ENCODE measurements around the gene PCYT1B.
"Not testable (repeated sequence)": the region's sequence is repeated elsewhere in the genome, so short reads cannot be mapped to it uniquely, and the experiment has no call there.

PCYT1B gene

DNA sequence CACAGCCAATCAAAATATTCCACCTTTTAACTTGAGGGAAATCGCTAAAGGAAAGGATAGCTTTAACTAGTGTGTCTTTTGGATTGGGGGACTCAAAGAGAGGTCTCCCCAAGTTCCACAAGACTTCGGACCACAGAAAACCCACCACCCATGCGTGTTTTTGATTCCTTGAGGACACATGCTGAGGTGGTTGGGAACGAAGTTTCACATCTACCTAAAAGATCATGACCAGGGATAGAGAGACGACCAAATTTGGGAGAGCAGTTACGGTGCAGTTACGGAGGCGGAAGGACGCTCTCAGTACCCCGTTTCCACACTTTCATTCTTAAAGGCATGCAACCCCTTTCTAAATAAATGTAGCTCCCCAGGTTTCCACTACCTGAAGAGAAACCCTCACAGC, 1.1 kb downstream of the PCYT1B start:
- DNase-seq (ENCODE audit: low read depth, low spot score): no peak

DNA sequence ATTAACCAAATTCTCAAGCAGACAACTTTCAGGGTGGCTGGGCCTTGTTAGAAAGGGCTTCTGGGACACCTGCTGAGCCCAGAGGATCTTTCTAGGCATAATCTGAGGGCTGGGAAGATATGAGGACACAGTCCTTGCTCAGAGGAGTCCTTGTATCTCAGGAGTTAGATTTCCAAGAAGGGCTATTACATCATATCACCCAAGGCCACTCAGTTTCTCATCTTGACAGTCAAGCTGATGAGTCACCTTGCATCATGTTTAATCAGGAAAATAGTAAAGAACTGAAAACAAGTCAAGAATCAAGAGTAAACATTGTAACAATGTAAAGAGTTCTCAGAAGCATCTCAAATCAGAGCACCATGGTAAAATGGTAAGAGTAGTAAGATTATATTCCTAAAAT, 4.0 kb downstream of the PCYT1B start:
- DNase-seq (ENCODE audit: low read depth, low spot score): no peak

DNA sequence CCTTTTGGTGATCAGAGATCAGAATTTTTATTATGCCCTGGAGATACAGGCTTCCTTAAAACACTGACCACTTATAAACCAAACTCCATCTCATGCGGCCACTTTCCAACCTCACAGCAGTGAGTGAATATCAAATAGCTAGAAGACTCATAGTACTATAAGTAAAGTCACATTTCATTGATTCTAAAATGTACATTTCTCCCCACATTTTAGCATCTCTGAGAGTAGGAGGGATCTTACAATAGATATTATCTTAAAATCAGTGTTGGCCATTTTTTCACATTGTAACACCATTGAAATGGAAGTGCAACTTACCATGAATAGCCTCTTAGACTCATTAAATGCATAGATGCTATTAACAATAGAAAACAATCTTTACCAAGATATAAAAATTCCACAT, 17.4 kb downstream of the PCYT1B start:
- no peak for DNase-seq (ENCODE audit: low read depth, low spot score)

DNA sequence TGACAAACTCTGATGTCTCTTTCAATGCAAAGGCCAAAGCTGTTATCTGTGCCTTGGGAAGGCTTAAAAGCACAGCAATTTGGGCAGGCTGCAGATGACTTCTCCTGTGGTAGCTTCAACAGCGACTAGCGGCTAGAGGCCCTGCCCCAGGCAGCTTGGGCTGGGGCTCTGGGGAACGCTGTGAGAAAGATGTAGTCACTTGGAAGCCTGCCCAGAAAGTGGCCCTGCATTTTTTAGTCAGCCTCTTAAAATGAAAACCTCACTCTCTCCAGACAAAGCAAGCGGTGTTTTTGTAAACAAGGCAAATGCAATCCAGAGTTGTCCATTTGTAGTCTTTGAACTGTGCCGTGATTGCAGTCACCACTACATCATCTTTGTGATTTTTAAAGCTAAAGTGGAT, 27.5 kb downstream of the PCYT1B start:
- DNase-seq (ENCODE audit: low read depth, low spot score): peak; percentile 88

DNA sequence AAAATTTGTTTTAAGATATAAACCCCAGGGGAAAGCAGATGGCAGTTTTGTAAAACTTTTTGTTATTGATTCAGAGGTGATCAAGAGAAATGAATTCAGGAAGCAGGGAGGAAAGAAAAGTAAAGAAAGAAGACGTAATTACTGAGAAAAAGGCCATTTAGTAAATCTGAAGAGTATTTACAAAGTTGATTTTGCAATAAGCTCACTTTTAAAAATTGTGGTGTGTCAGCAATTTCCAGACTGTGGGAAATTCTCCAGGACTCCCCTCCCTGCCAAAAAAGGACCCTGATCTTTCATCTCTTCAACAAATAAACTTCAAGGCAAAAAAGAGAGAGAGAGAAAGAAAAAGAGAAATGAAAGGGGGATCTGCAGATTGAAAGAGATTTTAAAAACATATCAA, 36.6 kb downstream of the PCYT1B start:
- DNase-seq (ENCODE audit: low read depth, low spot score): no peak

DNA sequence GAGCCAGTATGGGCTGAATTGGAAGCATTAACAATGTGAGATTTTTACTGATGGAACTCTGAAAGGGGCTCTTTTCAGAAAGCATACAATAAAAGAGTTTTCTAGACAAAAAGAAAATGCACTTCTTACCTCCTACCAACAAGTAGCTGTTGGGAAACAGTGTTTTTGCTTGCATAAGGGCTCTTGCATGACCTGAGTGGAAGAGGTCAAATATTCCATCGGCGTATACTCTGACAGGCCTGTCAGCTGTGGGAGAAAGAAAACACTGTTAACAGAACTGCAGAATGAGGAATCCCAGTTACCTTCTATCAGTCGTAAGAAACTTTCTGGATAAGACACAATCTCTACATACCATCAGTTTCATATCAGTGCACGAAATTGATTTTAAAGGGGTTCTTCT, 39.5 kb downstream of the PCYT1B start:
- no peak for DNase-seq (ENCODE audit: low read depth, low spot score)

DNA sequence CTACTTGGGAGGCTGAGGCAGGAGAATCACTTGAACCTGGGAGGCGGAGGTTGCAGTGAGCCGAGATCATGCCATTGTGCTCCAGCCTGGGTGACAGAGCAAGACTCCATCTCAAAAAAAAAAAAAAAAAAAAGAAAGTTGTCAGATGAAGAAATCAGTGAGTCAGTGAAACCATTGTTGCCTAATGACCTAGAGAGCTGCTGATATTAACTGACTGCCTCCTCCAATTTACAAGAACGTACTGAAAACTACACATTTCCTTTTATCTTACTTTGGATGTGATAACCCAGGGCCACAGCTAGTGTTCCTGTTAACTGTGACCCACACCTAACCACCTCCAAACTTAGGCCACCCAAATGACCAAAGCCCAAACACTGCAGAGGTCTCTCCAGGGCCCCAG, 41.2 kb downstream of the PCYT1B start:
- DNase-seq (ENCODE audit: low read depth, low spot score): not testable (repeated sequence)

DNA sequence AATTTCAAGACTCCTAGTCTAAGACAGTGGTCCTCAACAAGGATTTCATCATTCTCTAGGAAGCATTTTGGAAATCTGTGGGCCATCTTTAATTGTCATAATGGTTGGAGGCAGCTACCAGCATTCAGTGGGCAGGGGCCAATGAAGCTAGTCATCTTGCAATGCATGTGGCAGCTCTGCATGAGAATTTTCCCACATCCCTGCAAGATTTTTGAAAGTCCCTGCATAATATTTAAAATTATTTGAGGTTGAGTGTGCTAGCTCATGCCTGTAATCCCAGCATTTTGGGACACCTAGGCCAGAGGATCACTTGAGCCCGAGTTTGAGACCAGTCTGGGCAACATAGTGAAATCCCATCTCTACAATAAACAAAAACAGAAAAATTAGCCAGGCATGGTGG, 44.0 kb downstream of the PCYT1B start:
- DNase-seq (ENCODE audit: low read depth, low spot score): no peak

DNA sequence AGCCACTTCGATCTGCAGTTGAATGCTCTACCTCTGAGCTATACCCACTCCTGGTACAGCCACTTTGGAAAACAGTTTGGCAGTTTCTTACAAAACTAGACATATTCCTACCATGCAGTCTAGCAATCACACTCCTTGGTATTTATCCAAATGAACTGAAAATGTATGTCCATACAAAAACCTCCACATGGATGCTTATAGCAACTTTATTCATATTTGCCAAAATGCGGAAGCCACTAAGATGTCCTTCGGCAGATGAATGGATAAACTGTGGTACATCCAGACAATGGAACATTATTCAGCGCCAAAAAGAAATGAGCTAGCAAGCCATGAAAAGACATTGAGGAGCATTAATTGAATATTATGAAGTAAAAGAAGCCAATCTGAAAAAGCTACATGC, 45.3 kb downstream of the PCYT1B start:
- no peak for DNase-seq (ENCODE audit: low read depth, low spot score)

DNA sequence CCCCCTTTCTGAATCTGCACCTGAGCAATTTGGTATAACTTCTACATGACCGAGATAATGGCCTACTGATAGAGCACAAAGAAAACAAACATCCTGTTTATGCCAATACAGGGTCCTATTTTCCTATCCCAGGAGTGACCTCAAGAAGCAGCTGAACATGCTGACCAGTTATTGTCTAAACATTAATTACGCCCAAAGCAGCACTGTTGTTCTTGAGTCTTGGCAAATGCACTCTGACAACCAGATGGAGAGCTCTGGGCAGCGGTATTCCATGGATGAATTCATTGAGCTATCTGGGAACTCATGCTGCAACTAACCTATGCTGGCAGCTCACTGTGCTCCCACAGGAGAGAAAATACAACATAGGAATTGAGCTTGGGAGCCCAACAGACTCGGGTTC, 52.6 kb downstream of the PCYT1B start:
- DNase-seq (ENCODE audit: low read depth, low spot score): peak; percentile 3

DNA sequence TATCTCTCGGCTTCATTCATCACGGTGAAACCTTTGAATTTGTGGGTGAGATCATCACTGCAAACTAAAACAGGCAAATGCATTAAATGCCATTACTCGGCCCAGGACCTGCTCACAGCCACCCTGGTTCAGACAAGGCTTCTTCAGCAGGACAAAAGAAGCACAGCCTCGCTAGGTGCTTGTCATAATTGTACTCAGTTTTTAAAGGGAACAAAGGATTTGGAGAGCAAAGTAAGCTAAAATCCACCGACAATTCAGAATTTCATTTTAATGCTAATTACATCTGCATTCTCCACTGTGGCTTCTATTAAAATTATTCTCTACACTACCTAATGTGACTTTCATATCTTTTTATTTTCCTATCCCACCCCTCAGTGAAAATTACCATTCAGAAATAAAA, 57.0 kb downstream of the PCYT1B start:
- DNase-seq (ENCODE audit: low read depth, low spot score): no peak

DNA sequence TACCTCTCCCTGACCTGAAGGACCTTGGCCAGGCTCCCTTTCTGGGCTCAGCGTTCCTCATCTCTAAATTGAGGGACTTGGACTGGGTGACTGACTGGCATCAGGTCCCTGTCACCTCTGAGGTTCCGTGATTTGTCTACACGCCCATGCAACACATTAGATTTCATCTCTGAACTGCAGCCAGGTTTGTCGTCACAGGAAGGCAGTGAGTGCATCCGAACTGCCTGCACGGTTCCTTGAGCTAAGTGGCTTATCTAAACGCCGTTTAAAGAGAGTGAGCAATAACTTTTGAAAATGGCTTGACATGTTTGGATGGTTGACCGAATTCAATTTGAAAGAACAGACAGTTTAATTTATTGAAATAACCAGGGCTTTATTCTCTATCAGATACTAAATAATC, 70.1 kb downstream of the PCYT1B start:
- no peak for DNase-seq (ENCODE audit: low read depth, low spot score)

DNA sequence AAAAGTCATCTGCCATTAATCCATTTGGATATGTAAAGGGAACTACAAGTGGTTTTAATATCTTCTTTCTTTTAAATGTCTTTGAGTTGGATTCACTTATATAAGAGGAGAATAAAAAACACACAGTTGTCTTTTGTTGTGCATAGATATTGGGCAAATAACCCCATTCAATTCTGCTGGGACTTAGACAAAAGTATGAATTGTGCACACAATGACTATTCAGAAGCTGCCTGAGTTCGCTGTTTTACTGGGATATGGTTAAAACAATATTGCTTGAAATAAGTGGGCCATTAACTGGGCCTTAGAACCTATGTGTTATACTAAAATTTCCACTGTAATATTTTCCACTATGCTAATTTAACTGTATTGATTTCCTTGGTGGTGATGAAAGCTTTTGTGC, 71.7 kb downstream of the PCYT1B start:
- no peak for DNase-seq (ENCODE audit: low read depth, low spot score)

DNA sequence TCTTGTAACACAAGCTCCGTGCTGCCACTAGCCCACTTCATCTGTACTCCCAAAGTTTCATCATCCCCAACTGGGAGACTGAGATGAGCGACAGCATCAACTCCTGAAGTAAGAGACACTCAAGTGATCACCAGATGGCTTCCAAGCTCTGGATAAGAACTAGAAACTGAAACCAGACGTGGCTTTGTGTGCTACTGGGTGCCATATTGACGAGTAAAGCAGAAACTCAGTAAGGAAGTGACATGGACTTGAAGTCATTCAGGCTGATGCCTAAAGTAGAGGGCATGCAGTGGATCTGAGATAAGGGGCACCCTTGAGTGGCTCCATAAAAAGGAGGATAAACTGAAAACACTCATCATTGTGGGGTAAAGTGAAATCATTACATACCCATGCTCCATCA, 72.4 kb downstream of the PCYT1B start:
- DNase-seq (ENCODE audit: low read depth, low spot score): no peak

DNA sequence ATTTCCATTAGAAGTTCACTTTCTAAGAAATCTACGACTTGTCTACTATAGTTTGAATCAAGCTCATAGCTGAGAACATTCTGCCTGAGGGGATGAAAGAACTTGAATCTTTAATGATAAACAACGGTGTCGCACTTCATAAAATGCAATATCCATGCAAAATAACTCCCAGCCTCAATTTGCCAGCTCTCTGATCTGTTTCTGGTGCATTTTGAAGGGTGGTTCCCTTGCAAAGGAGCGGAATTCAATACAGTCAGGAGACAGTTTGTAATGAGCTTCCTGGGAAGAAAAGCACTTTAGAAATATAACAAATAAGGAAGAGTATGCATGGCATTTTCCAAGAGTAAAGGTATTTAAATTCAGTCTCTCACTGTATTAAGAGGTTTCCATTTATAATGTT, 80.0 kb downstream of the PCYT1B start:
- DNase-seq (ENCODE audit: low read depth, low spot score): no peak

DNA sequence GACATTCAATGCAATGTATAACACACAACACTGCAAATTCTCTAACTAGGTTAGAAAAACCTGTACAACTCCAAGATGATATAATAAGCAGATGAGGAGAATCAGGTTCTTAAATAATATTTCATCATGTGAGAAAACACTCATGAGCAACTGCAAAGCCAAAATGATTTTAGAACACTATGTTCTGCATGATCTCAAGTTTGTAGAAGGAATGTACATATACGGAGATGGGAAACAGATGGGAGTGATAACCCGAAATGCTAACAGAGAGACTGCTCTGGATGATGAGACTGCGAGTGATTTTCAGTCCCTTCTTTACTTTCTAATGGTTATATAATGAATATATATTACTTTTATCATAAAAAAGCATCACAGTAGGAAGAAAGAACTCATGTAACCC, 80.9 kb downstream of the PCYT1B start:
- no peak for DNase-seq (ENCODE audit: low read depth, low spot score)

DNA sequence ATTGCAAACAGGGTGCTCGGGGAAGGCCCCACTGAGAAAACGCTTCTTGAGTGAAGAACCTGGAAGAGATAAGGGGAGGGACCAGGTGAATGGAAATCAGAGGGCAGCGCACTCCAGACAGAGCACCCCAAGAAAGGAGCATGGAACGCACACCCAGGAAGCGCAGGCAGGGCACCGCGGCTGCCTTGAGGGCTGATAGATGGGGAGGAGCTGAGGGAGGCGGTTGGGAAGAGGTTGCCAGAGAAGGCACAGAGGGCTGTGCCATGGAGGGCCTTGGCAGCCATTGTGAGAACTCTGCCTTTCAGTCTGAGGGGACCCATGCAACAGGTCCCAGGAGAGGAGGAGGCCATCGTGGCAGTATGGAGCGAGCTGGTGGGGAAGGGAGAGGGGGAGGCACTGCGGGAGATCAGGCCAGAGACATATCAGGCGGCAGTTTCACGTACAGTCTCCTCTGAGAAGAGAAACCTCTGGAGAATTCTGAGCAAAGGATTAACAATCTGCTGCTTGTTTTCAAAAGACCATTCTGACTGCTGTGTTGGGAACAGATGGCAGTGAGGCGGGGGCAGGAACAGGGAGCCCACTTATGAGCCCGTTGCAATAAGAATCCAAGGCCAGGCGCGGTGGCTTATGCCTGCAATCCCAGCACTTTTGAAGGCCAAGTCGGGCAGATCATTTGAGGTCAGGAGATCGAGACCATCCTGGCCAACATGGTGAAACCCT, 83.7 kb downstream of the PCYT1B start:
- DNase-seq (ENCODE audit: low read depth, low spot score): no peak

DNA sequence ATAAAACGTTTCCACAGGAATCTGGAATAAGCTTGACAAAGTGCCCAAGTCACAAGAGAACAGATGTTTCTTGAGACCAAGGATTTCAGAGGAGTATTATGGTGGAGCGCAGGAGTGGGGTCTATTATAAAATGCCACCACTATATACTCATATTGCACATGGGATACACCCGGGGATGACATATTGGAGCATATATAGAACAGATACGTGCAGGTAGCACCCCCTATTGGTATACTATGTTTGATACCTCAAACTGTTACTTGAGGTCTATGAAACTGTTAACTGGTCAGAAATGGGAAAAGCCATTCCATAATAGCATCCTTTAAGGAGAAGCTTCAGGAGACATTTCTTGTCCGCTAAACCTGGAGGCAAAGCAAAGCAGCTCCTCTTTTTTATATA, 86.0 kb downstream of the PCYT1B start:
- no peak for DNase-seq (ENCODE audit: low read depth, low spot score)

DNA sequence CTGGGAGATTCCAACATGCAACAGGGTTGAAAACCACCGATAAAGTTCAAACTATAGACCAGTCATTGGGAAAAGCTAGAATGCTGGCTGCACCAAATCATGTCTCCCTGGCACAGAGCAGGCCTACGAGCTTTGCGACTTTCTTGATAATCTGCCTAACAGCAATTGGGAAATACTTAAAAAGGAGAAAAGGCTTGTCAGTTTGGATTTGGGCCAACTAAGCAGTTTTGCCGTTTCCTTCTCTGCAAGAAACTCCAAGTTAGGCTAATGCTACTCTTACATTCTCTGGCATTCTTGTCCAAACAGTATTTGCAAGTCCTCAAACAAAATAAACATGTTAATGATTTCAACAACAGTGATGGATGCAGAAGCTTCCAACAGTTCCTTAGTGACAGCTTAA, 94.1 kb downstream of the PCYT1B start:
- peak; percentile 11 for DNase-seq (ENCODE audit: low read depth, low spot score)

DNA sequence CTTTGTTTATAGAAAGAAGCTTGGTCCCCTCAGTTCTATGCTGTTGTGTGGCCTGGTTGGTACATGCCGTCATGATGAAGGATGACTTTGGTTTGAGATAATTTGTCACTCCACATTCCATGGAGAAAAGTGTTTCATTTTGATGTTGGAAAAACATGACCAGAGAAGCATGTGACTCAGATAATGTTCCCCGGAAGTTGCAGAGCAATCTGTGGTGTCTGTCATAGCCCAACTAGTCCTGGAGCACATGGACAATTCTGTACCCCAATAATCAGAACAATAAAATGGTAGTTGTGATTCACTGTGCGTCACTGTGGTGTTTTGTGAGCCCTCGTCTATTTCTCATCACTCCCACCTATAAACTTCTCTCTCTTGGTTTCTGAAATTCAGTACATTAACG, 97.0 kb downstream of the PCYT1B start:
- DNase-seq (ENCODE audit: low read depth, low spot score): peak; percentile 25

DNA sequence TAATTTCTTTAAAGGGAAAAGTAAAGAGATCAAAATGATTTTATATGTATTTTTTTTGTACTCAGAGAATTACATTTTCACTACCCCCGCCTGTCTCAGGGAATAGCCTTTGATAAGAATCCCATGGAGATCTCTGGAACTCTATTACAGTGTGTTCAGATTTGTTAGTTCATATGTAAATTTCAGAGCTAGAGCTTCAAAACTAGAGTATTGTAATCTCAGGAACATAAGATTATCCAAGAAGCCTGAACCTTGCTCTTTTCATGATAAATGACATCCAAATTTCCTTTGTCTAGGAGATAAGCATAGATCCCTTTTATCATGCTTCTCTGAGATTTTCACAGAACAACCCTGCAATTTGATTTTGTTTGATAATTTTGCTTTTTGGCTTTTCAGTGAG, 99.2 kb downstream of the PCYT1B start:
- DNase-seq (ENCODE audit: low read depth, low spot score): no peak

DNA sequence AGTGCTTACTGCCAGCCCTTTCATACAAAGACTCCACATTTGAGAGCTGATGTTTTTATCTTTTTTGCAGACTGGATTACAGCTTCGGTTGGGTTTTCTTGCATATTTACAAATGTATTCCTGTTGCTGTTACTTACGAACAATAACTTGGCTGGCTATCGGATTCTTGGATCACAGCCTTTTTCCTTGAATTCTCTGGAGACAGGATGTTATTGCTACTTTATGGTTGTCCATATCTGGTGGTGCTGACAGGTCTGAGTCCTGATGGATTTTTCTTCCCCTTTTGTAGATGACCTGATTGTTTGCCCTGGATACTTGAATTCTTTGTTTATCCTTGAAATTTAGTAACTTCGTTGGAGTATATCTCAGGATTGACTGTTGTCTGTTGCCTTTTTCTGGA, 104.4 kb downstream of the PCYT1B start:
- no peak for DNase-seq (ENCODE audit: low read depth, low spot score)

DNA sequence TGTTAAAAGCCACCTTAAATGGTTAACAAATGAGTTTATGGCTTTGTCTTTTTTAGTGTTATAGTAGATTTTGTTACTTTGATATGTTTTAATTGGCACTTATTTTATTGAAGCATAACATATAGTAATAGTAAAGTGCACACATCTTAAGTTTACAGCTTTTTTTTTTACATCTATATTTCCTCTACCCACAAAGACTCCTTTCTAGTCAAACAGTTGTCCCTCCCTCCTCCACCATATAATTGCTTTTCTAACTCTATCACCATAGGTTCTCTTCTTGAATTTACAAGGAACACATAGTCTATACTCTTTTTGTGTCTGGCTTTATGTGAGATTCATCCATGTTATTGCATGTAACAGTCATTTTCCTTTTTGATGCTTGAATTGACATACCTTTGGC, 110.6 kb downstream of the PCYT1B start:
- DNase-seq (ENCODE audit: low read depth, low spot score): no peak

DNA sequence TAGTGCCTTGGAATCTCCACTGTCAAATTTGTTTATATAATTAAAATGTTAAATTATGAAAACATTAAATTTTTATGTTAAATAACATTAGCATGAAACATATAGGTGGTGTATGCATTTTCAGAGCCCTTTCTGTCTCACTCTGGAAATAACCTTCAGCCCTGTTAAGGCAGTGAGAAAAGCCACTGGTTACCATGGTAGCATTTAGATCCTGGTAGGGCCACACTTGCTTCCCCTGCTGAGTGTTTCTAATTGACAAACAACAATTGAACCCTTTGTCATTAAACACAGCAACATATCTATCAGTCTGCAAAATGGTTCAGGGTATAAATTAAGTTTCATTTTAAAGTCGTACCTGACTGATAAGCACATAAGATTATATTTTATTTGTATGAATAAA, 118.5 kb downstream of the PCYT1B start:
- DNase-seq (ENCODE audit: low read depth, low spot score): no peak
